HG02938 (cell line): ENCODE measurements around the gene PODXL2.
"Not testable (repeated sequence)": the region's sequence is repeated elsewhere in the genome, so short reads cannot be mapped to it uniquely, and the experiment has no call there.

ENCODE experiments used
- ATAC-seq: cut with Tn5 transposase; IDR thresholded peaks from one replicate; pipeline ENCODE4 v1.9.1; 2021; ENCODE audit warnings: mild to moderate bottlenecking, moderate library complexity; ENCODE audit not compliant: unreplicated experiment

The PODXL2 gene

GRCh38 chr3:127702151-127702578 is 73.2 kb downstream of the PODXL2 start:
- ATAC-seq = no peak

- not testable (repeated sequence) for ATAC-seq
These were observed 75.9 kb downstream of the PODXL2 start for GRCh38 chr3:127704840-127705239.

- no peak for ATAC-seq
These were observed 77.3 kb downstream of the PODXL2 start for GRCh38 chr3:127706312-127706711.

GRCh38 chr3:127706785-127707351 is 77.9 kb downstream of the PODXL2 start:
- ATAC-seq = no peak

GRCh38 chr3:127707851-127708411 is 78.9 kb downstream of the PODXL2 start:
- ATAC-seq = no peak

- no peak for ATAC-seq
These were observed 79.9 kb downstream of the PODXL2 start for GRCh38 chr3:127708837-127709236.

- no peak for ATAC-seq
These were observed 80.5 kb downstream of the PODXL2 start for GRCh38 chr3:127709320-127710060.

- ATAC-seq = no peak
These were observed 81.4 kb downstream of the PODXL2 start for GRCh38 chr3:127710155-127710941.

- ATAC-seq = no peak
These were observed 82.2 kb downstream of the PODXL2 start for GRCh38 chr3:127711021-127711695.

GRCh38 chr3:127711896-127712295 is 82.9 kb downstream of the PODXL2 start:
- no peak for ATAC-seq

GRCh38 chr3:127712461-127712860 is 83.5 kb downstream of the PODXL2 start:
- no peak for ATAC-seq

- ATAC-seq = no peak
These were observed 84.1 kb downstream of the PODXL2 start for GRCh38 chr3:127712881-127713771.

- no peak for ATAC-seq
These were observed 85.2 kb downstream of the PODXL2 start for GRCh38 chr3:127714125-127714571.

- ATAC-seq = no peak
These were observed 85.9 kb downstream of the PODXL2 start for GRCh38 chr3:127714866-127715265.

- no peak for ATAC-seq
These were observed 86.5 kb downstream of the PODXL2 start for GRCh38 chr3:127715532-127715931.

- ATAC-seq = no peak
These were observed 87.4 kb downstream of the PODXL2 start for GRCh38 chr3:127716384-127716783.

GRCh38 chr3:127717357-127718244 is 88.6 kb downstream of the PODXL2 start:
- no peak for ATAC-seq

GRCh38 chr3:127718245-127718915 is 89.4 kb downstream of the PODXL2 start:
- ATAC-seq = no peak
